ENCODE data around the gene BCAS2.

Gene BCAS2

DNA sequence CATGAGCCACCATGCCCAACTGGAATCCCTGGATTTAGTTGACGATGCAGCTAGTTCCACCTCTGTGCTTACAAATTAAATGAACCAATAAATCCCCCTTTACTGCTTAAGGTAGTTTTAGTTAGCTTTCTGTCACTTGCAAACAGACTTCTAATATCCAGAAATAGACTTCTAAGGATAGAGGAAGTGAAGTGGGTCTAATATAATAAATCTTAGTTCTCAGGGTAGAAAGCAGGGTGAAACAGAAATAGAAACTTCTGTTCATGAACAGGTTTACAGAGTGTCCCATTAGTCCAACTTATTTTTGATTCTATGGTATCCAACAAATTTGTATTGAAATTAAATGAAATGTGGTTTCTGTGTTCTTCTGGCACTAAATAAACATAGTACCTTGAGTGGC lies 20.1 kb downstream of the BCAS2 start:
- H3F3A ChIP-seq (ENCODE audit: insufficient read depth), result no peaks in the 10 kb centered on the region
- H3K79me2 ChIP-seq (ENCODE audit: insufficient read depth, low read length), result no peaks in the 10 kb centered on the region
- H3K27me3 ChIP-seq (ENCODE audit: low read length), result no peaks in the 10 kb centered on the region
- no peak overlapping the region for H3K9ac ChIP-seq (ENCODE audit: low read length)
- H3K9me3 ChIP-seq (ENCODE audit: insufficient read depth, low read length), result no peaks in the 10 kb centered on the region
- H3K9me2 ChIP-seq (replicated peaks; ENCODE audit: insufficient read depth, low read length), result no peaks in the 10 kb centered on the region
- H3K4me2 ChIP-seq (ENCODE audit: low read depth, low read length, poor library complexity, severe bottlenecking), result no peak overlapping the region
- no peaks in the 10 kb centered on the region for H4K20me1 ChIP-seq (ENCODE audit: low read depth, low read length)
- no peak overlapping the region for H2AFZ ChIP-seq (ENCODE audit: low read depth, low read length, severe bottlenecking)
- no peak overlapping the region for H3K27ac ChIP-seq (ENCODE audit: low read depth, low read length)
- H3K4me3 ChIP-seq (ENCODE audit: insufficient read depth, low read length, poor library complexity, severe bottlenecking), result no peak overlapping the region
- H3K36me3 ChIP-seq (ENCODE audit: low read length), result no peaks in the 10 kb centered on the region
- TF ChIP-seq EZH2phosphoT487 (conservative IDR thresholded peaks at IDR 0.05; ENCODE audit: low read length), result no peak
- no peak for TF ChIP-seq CTCF (IDR thresholded peaks at IDR 0.05; ENCODE audit: insufficient read depth, low read length, poor library complexity, severe bottlenecking)

- Histone ChIP-seq H3K9ac (ENCODE audit: low read length) (no peak overlapping the region), H3F3A (ENCODE audit: insufficient read depth) (no peaks in the 10 kb centered on the region), H3K9me2 (replicated peaks; ENCODE audit: insufficient read depth, low read length) (no peaks in the 10 kb centered on the region), H2AFZ (ENCODE audit: low read depth, low read length, severe bottlenecking) (peak overlapping the region; percentile 27), H3K4me2 (ENCODE audit: low read depth, low read length, poor library complexity, severe bottlenecking) (no peak overlapping the region), H3K27ac (ENCODE audit: low read depth, low read length) (no peak overlapping the region), H3K36me3 (ENCODE audit: low read length) (no peaks in the 10 kb centered on the region), H3K79me2 (ENCODE audit: insufficient read depth, low read length) (no peaks in the 10 kb centered on the region), H4K20me1 (ENCODE audit: low read depth, low read length) (no peaks in the 10 kb centered on the region), H3K9me3 (ENCODE audit: insufficient read depth, low read length) (no peaks in the 10 kb centered on the region), H3K27me3 (ENCODE audit: low read length) (no peaks in the 10 kb centered on the region), H3K4me3 (ENCODE audit: insufficient read depth, low read length, poor library complexity, severe bottlenecking) (no peak overlapping the region)
- TF ChIP-seq EZH2phosphoT487 (conservative IDR thresholded peaks at IDR 0.05; ENCODE audit: low read length), result no peak
- TF ChIP-seq CTCF (IDR thresholded peaks at IDR 0.05; ENCODE audit: insufficient read depth, low read length, poor library complexity, severe bottlenecking), result no peak
Observed at GRCh38 chr1:114559356-114559755, 22.1 kb downstream of the BCAS2 start.

DNA sequence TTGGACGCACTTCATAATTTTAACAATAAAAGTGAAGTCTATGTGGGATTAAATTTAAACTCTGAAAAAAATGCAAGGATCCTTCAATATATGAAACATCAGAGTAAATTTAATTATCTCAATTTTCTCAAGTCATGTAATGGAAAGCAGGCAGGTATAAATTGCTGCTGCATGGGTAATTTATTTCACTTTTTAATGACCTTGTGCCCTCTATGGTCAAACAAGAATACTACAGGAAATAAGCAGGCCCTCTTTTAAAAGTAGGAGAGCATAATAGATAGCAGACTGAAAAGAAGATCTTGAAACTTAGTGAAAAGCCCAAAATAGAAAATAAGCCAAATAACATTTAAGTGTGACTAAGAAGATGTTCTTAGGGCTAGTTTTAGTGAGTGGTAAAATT lies 22.9 kb downstream of the BCAS2 start:
- TF ChIP-seq EZH2phosphoT487 (conservative IDR thresholded peaks at IDR 0.05; ENCODE audit: low read length) (no peak), CTCF (IDR thresholded peaks at IDR 0.05; ENCODE audit: insufficient read depth, low read length, poor library complexity, severe bottlenecking) (peak; percentile 53)
- Histone ChIP-seq H3K9ac (ENCODE audit: low read length) (no peak overlapping the region), H3K27ac (ENCODE audit: low read depth, low read length) (no peak overlapping the region), H3K79me2 (ENCODE audit: insufficient read depth, low read length) (no peaks in the 10 kb centered on the region), H3K9me2 (replicated peaks; ENCODE audit: insufficient read depth, low read length) (no peaks in the 10 kb centered on the region), H3K27me3 (ENCODE audit: low read length) (no peaks in the 10 kb centered on the region), H3F3A (ENCODE audit: insufficient read depth) (no peaks in the 10 kb centered on the region), H3K4me3 (ENCODE audit: insufficient read depth, low read length, poor library complexity, severe bottlenecking) (no peak overlapping the region), H4K20me1 (ENCODE audit: low read depth, low read length) (no peaks in the 10 kb centered on the region), H3K4me2 (ENCODE audit: low read depth, low read length, poor library complexity, severe bottlenecking) (no peak overlapping the region), H3K9me3 (ENCODE audit: insufficient read depth, low read length) (no peaks in the 10 kb centered on the region), H2AFZ (ENCODE audit: low read depth, low read length, severe bottlenecking) (no peak overlapping the region), H3K36me3 (ENCODE audit: low read length) (no peaks in the 10 kb centered on the region)

Data from SU-DHL-6 (cell line).